ENCODE data around the gene TMPRSS9. TPM values are rescaled to one million over a fixed set of nuclear protein-coding genes. Genes with fewer than 3 reads are reported as not detected.

The TMPRSS9 gene
- total and polyA plus RNA-seq, 2 of the 13 experiments (the other 11 are each of a cell fraction or from before 2014, with no cell fraction given): 2.5 to 5.2 TPM

DNA sequence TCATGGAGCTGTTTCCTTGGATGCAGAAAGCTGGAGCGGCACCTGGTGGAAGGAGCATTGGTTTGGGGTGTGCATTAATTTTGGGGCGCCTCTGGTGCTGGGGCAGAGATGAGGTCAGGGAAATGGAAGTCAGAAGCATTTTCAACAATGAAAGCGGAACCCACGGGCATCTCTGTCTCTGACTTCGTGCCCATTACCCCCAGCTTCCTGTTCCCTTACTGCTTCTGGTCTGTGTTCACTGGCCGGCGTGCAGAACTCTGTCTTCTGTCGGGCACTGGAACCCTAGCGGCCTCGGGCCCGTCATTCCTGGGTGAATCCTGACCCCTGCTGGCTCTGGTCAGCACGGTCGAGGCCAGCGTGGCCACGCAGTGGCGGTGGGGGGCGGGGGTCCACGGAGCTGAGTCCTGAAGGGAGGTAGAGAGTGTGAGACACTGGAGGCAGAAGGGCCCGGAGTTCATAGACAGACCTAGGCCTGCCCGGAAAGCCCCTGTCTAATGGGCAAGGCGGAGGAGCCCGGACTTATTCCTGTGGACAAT is 44.2 kb upstream of the TMPRSS9 start (continued):
- TF ChIP-seq, protein P1, sequence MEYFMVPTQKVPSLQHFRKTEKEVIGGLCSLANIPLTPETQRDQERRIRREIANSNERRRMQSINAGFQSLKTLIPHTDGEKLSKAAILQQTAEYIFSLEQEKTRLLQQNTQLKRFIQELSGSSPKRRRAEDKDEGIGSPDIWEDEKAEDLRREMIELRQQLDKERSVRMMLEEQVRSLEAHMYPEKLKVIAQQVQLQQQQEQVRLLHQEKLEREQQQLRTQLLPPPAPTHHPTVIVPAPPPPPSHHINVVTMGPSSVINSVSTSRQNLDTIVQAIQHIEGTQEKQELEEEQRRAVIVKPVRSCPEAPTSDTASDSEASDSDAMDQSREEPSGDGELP (IDR thresholded peaks at IDR 0.05; ENCODE audit: borderline replicate concordance, low read depth): peak; percentile 22; the same call in 1 of the 2 replicates
- no peak for TF ChIP-seq SSRP1 (CRISPR knock-in tag; IDR thresholded peaks at IDR 0.05)
- no peak for TF ChIP-seq CCAR2 (optimal IDR thresholded peaks at IDR 0.05; ENCODE audit: low read depth, low read length)
- no peak for TF ChIP-seq CHCHD3 (CRISPR knock-in tag; IDR thresholded peaks at IDR 0.05)
- no peak for TF ChIP-seq SOX13 (IDR thresholded peaks at IDR 0.05)
- TF ChIP-seq SOX13 (CRISPR knock-in tag; conservative IDR thresholded peaks at IDR 0.05 in 1 of 2, IDR thresholded peaks at IDR 0.05 in 1 of 2): 0 out of 4 replicates have a peak, but pooled peaks of 1 of the 2 experiments have one; percentile 24
- peak; percentile 45; the same call in 1 of the 2 replicates for TF ChIP-seq SMAD1 (CRISPR knock-in tag; IDR thresholded peaks at IDR 0.05; ENCODE audit: borderline replicate concordance, low read depth)
- TF ChIP-seq BCL6 (CRISPR knock-in tag; IDR thresholded peaks at IDR 0.05): 0 out of 2 replicates have a peak, but pooled peaks have one; percentile 14
- TF ChIP-seq, protein P2, sequence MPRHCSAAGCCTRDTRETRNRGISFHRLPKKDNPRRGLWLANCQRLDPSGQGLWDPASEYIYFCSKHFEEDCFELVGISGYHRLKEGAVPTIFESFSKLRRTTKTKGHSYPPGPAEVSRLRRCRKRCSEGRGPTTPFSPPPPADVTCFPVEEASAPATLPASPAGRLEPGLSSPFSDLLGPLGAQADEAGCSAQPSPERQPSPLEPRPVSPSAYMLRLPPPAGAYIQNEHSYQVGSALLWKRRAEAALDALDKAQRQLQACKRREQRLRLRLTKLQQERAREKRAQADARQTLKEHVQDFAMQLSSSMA (CRISPR knock-in tag; IDR thresholded peaks at IDR 0.05): 0 out of 2 replicates have a peak, but pooled peaks have one; percentile 70
- no peak for TF ChIP-seq CREB1 (IDR thresholded peaks at IDR 0.05)
- no peak for TF ChIP-seq CREB1 (CRISPR knock-in tag; IDR thresholded peaks at IDR 0.05)
- TF ChIP-seq CBX1 (IDR thresholded peaks at IDR 0.05; ENCODE audit: low read depth): no peak
- TF ChIP-seq, protein P3, sequence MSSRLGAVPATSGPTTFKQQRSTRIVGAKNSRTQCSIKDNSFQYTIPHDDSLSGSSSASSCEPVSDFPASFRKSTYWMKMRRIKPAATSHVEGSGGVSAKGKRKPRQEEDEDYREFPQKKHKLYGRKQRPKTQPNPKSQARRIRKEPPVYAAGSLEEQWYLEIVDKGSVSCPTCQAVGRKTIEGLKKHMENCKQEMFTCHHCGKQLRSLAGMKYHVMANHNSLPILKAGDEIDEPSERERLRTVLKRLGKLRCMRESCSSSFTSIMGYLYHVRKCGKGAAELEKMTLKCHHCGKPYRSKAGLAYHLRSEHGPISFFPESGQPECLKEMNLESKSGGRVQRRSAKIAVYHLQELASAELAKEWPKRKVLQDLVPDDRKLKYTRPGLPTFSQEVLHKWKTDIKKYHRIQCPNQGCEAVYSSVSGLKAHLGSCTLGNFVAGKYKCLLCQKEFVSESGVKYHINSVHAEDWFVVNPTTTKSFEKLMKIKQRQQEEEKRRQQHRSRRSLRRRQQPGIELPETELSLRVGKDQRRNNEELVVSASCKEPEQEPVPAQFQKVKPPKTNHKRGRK (CRISPR knock-in tag; IDR thresholded peaks at IDR 0.05): no peak
- TF ChIP-seq HNRNPH1 (optimal IDR thresholded peaks at IDR 0.05; ENCODE audit: low read depth, low read length): no peak
- TF ChIP-seq, protein P4, sequence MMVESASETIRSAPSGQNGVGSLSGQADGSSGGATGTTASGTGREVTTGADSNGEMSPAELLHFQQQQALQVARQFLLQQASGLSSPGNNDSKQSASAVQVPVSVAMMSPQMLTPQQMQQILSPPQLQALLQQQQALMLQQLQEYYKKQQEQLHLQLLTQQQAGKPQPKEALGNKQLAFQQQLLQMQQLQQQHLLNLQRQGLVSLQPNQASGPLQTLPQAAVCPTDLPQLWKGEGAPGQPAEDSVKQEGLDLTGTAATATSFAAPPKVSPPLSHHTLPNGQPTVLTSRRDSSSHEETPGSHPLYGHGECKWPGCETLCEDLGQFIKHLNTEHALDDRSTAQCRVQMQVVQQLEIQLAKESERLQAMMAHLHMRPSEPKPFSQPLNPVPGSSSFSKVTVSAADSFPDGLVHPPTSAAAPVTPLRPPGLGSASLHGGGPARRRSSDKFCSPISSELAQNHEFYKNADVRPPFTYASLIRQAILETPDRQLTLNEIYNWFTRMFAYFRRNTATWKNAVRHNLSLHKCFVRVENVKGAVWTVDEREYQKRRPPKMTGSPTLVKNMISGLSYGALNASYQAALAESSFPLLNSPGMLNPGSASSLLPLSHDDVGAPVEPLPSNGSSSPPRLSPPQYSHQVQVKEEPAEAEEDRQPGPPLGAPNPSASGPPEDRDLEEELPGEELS (CRISPR knock-in tag; IDR thresholded peaks at IDR 0.05): no peak
- no peak for TF ChIP-seq ZNF777 (CRISPR knock-in tag; IDR thresholded peaks at IDR 0.05)
- no peak for TF ChIP-seq PRMT3 (CRISPR knock-in tag; IDR thresholded peaks at IDR 0.05; ENCODE audit: borderline replicate concordance, low read depth)
- TF ChIP-seq TBP (CRISPR knock-in tag; IDR thresholded peaks at IDR 0.05): no peak
- TF ChIP-seq CAMTA2 (CRISPR knock-in tag; IDR thresholded peaks at IDR 0.05; ENCODE audit: borderline replicate concordance): no peak
- no peak for TF ChIP-seq TRIM24 (CRISPR knock-in tag; IDR thresholded peaks at IDR 0.05)
- TF ChIP-seq, protein P5, sequence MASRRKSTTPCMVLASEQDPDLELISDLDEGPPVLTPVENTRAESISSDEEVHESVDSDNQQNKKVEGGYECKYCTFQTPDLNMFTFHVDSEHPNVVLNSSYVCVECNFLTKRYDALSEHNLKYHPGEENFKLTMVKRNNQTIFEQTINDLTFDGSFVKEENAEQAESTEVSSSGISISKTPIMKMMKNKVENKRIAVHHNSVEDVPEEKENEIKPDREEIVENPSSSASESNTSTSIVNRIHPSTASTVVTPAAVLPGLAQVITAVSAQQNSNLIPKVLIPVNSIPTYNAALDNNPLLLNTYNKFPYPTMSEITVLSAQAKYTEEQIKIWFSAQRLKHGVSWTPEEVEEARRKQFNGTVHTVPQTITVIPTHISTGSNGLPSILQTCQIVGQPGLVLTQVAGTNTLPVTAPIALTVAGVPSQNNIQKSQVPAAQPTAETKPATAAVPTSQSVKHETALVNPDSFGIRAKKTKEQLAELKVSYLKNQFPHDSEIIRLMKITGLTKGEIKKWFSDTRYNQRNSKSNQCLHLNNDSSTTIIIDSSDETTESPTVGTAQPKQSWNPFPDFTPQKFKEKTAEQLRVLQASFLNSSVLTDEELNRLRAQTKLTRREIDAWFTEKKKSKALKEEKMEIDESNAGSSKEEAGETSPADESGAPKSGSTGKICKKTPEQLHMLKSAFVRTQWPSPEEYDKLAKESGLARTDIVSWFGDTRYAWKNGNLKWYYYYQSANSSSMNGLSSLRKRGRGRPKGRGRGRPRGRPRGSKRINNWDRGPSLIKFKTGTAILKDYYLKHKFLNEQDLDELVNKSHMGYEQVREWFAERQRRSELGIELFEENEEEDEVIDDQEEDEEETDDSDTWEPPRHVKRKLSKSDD (CRISPR knock-in tag; IDR thresholded peaks at IDR 0.05; ENCODE audit: low read depth): peak; percentile 45; the same call in 1 of the 2 replicates
